ENCODE measurements around the gene SNTB2. TPM values are rescaled to one million over a fixed set of nuclear protein-coding genes. Genes with fewer than 3 reads are reported as not detected.

SNTB2 gene
- total and polyA plus RNA-seq, 9 of the 15 experiments (the other 6 are each of a cell fraction or from before 2014, with no cell fraction given) = 1.2 to 13.7 (median 5.7) TPM

DNA sequence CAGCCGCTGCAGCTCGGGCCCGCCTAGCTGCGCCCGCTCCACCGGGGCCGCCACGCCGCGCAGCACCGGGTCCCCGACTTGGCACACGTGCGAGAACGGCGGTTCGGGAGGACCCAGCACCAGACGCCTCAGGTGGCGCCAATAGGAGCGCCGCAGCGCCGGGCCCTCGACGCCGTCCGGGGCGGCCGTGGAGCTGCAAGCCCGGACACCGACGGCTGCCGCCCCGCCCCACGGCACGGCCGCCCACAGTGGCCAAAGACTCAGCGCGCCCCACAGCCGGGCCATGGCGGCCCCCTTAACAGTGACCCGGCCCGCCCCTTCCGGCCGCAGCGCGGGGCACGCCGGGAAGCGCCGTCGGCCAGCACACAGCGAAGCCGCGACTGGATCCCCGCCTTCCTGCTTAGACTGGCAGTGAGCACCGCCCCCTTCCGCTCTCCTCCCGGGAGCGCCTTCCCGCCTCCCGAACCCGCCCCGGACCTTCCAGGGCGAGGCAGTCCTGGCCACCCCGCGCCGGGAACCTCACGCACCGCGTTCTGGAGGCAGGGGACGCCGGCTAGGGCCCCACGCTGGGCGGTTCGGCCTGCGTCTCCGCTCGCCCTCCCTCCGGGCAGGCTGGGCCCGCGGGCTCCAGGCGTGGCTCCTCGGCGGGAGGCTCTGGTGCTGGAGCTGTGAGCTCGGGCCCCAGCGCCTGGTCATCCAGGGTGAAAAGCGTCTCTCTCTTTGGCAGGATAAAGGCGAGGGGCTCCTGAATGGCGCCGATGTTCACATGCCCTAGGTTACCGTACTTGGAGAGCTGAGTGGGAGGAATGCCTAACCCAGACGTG, 143.5 kb downstream of the SNTB2 start, which contains the start of gene PDF (continued):
- TF ChIP-seq, protein P1, sequence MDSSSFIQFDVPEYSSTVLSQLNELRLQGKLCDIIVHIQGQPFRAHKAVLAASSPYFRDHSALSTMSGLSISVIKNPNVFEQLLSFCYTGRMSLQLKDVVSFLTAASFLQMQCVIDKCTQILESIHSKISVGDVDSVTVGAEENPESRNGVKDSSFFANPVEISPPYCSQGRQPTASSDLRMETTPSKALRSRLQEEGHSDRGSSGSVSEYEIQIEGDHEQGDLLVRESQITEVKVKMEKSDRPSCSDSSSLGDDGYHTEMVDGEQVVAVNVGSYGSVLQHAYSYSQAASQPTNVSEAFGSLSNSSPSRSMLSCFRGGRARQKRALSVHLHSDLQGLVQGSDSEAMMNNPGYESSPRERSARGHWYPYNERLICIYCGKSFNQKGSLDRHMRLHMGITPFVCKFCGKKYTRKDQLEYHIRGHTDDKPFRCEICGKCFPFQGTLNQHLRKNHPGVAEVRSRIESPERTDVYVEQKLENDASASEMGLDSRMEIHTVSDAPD (CRISPR knock-in tag; IDR thresholded peaks at IDR 0.05) = no peak
- no peak for TF ChIP-seq ZNF232 (CRISPR knock-in tag; IDR thresholded peaks at IDR 0.05)
- TF ChIP-seq GABPA (tag; conservative IDR thresholded peaks at IDR 0.05; ENCODE audit: low read depth) = peak; percentile 95
- TF ChIP-seq, protein P2, sequence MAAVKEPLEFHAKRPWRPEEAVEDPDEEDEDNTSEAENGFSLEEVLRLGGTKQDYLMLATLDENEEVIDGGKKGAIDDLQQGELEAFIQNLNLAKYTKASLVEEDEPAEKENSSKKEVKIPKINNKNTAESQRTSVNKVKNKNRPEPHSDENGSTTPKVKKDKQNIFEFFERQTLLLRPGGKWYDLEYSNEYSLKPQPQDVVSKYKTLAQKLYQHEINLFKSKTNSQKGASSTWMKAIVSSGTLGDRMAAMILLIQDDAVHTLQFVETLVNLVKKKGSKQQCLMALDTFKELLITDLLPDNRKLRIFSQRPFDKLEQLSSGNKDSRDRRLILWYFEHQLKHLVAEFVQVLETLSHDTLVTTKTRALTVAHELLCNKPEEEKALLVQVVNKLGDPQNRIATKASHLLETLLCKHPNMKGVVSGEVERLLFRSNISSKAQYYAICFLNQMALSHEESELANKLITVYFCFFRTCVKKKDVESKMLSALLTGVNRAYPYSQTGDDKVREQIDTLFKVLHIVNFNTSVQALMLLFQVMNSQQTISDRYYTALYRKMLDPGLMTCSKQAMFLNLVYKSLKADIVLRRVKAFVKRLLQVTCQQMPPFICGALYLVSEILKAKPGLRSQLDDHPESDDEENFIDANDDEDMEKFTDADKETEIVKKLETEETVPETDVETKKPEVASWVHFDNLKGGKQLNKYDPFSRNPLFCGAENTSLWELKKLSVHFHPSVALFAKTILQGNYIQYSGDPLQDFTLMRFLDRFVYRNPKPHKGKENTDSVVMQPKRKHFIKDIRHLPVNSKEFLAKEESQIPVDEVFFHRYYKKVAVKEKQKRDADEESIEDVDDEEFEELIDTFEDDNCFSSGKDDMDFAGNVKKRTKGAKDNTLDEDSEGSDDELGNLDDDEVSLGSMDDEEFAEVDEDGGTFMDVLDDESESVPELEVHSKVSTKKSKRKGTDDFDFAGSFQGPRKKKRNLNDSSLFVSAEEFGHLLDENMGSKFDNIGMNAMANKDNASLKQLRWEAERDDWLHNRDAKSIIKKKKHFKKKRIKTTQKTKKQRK (IDR thresholded peaks at IDR 0.05; ENCODE audit: borderline replicate concordance, low read depth, low read length) = no peak
- TF ChIP-seq, protein P3, sequence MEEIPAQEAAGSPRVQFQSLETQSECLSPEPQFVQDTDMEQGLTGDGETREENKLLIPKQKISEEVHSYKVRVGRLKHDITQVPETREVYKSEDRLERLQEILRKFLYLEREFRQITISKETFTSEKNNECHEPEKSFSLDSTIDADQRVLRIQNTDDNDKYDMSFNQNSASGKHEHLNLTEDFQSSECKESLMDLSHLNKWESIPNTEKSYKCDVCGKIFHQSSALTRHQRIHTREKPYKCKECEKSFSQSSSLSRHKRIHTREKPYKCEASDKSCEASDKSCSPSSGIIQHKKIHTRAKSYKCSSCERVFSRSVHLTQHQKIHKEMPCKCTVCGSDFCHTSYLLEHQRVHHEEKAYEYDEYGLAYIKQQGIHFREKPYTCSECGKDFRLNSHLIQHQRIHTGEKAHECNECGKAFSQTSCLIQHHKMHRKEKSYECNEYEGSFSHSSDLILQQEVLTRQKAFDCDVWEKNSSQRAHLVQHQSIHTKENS (CRISPR knock-in tag; IDR thresholded peaks at IDR 0.05) = no peak
- peak; percentile 66 for TF ChIP-seq HCFC1 (IDR thresholded peaks at IDR 0.05; ENCODE audit: low read depth, low read length)
- no peak for TF ChIP-seq PTBP1 (IDR thresholded peaks at IDR 0.05; ENCODE audit: low read depth, low read length)
- TF ChIP-seq BDP1 (IDR thresholded peaks at IDR 0.05; ENCODE audit: insufficient read depth, insufficient read length) = no peak
- TF ChIP-seq ZFX (CRISPR knock-in tag; IDR thresholded peaks at IDR 0.05) = peak; percentile 84
- 0 out of 2 replicates have a peak, but pooled peaks have one; percentile 28 for TF ChIP-seq RNF2 (IDR thresholded peaks at IDR 0.05)
- peak; percentile 94 for TF ChIP-seq SUPT5H (IDR thresholded peaks at IDR 0.05)
- TF ChIP-seq KDM4B (IDR thresholded peaks at IDR 0.05; ENCODE audit: borderline replicate concordance in 2 of 2, low read depth in 1 of 2) = peak in 1 of 2 experiments; percentile 73; a peak in 2 of 4 replicates
- TF ChIP-seq ETV1 (tag; conservative IDR thresholded peaks at IDR 0.05; ENCODE audit: low read depth) = 0 out of 2 replicates have a peak, but pooled peaks have one; percentile 17
- peak; percentile 87; the same call in 1 of the 2 replicates for TF ChIP-seq ETV5 (CRISPR knock-in tag; IDR thresholded peaks at IDR 0.05; ENCODE audit: low read depth)
- no peak for TF ChIP-seq ZNF586 (CRISPR knock-in tag; conservative IDR thresholded peaks at IDR 0.05)
- 0 out of 2 replicates have a peak, but pooled peaks have one; percentile 9 for TF ChIP-seq DPF2 (IDR thresholded peaks at IDR 0.05)
- TF ChIP-seq, protein P4, sequence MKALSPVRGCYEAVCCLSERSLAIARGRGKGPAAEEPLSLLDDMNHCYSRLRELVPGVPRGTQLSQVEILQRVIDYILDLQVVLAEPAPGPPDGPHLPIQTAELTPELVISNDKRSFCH (CRISPR knock-in tag; IDR thresholded peaks at IDR 0.05) = no peak
- TF ChIP-seq, protein P4 (tag; IDR thresholded peaks at IDR 0.05) = peak; percentile 66; the same call in 1 of the 2 replicates
- peak; percentile 59 for TF ChIP-seq FUS (optimal IDR thresholded peaks at IDR 0.05; ENCODE audit: low read depth, low read length)
- TF ChIP-seq ELF2 (CRISPR knock-in tag; IDR thresholded peaks at IDR 0.05) = peak; percentile 72; the same call in 1 of the 2 replicates
- peak; percentile 66; the same call in 1 of the 2 replicates for TF ChIP-seq SMAD4 (CRISPR knock-in tag; conservative IDR thresholded peaks at IDR 0.05)

Measured in K562 (cell line).